Dermis blood vessel endothelial cell (primary cell): ENCODE data around the gene CNIH3. TPM values are rescaled to one million over a fixed set of nuclear protein-coding genes. Genes with fewer than 3 reads are reported as not detected.
"Not testable (repeated sequence)": the region's sequence is repeated elsewhere in the genome, so short reads cannot be mapped to it uniquely, and the experiment has no call there.

ENCODE experiments used
- DNase-seq: peaks from one replicate; pipeline ENCODE4 v3.0.0; 2010
- total RNA-seq: library from RNA; depleted of rRNA; stranded (reverse); fragments of >200 nt; gene quantifications from 2 replicates; pipeline ENCODE4 v1.2.3, GENCODE V29; 2014

The CNIH3 gene
- total RNA-seq, 1 donor from 2014 or later, result 1.4 TPM

DNA sequence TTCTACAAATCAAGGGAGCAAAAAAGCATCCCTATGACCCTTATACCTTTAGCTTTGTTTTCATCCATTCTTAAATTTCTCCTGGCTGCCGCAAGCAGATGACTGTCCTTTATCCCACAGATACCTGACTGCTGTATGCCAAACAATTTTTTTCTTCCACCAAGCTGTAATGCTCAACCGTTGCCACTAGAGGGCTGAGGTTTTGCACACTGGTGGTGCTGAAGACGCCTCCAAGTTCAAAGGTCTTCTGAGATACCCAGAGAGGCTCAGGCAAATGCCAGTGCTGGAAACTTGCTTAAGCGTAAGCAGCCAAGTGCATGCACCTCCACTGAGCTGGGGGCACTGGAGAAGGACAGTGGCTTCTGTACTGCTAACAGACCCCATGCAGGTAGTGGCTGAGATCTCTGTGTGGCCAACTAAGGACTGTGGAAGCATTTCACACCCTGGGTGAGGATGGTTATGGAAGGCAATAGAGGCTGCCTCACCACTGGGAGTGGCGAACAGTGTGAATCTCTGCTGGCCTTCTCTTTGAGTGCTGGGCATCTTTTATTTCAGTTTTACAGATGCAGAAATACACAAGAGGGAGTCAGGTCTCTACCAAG lies 28.5 kb downstream of the CNIH3 start:
- DNase-seq, result peak; percentile 76

DNA sequence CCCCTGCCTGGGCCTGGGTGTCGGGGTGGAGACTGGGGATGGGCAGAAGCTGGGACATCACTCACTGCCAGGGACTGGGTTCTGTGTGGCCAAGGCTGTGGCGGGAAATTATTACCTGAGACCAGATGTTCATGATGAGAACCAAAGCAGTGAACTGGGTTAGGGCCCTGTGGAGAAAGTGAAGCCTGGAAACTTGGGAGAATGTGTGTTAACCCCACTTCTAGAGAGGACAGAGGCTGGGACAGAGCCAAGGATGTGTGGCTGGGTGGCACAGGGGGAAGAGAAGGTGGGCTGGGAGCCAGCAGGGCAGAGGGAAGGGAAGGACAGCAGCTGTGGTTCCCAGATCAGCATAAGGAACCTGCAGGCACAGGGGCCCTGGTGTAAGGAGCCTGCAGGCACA lies 31.3 kb downstream of the CNIH3 start:
- DNase-seq, result no peak

DNA sequence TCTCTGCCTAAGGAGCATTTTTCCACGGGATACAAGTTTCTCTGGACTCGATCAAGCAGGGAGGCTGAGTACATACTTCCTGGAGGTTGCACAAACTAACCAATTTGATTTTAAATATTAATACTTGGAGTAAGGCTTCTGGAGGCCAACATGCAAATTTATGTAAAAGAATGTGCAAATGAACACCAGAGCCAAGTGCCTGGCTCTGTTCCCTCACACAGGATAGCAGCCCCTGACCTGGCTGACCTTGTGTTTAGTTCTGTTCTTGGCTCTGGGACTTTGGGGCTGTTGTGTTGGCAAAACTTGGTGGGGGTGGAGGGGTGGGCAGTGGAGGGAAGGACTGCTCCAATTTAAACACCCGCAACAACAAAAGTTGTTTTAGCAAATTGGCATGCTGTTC lies 34.2 kb downstream of the CNIH3 start:
- no peak for DNase-seq

DNA sequence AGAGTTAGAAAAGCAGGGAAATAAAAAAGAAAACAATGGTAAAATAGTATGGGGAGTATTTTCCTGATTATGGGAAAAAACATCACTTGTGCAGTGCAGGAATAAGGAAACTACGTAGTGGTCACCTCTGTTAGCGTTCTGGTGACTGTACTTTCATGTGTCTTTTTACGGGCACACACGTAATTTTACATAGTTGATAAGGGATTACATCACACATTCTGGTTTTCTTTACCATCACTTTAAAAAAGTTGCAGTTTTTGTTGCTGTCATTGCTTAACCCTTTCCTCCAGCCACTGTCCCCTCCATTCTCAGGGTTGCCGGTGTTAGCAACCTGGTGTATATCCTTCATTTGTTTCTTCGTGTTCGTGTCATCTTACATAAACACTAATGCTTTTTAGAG lies 35.1 kb downstream of the CNIH3 start:
- no peak for DNase-seq

DNA sequence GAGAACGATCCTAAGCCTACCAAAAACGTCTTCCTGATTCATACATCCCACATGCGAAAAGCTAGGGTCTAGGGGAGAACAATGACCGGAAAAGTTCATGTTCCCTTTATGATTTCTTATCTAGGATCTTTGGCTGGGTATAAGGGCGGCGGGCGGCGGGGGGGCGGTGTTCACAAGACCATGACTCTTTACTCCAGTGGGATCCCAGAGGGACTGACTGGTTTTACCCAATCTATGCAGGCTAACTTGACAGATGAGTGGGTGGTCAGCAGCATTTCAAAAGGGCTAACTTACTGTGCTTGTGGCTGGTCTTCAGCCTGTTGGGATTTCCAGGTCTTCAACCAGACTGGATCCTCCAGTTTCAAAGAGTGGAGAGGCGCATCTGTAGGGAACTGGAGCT lies 40.3 kb downstream of the CNIH3 start:
- DNase-seq, result peak; percentile 42

DNA sequence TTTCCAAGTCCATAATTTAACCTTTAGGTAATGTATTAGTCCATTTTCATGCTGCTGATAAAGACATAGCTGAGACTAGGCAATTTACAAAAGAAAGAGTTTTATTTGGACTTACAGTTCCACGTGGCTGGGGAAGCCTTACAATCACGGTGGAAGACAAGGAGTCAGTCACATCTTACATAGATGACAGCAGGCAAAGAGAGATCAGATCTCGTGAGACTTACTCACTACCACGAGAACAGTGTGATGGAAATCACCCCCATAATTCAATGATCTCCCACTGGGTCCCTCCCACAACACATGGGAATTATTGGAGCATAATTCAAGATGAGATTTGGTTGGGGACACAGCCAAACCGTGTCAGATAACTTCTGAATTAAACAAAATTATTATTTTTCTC lies 44.0 kb downstream of the CNIH3 start:
- no peak for DNase-seq

DNA sequence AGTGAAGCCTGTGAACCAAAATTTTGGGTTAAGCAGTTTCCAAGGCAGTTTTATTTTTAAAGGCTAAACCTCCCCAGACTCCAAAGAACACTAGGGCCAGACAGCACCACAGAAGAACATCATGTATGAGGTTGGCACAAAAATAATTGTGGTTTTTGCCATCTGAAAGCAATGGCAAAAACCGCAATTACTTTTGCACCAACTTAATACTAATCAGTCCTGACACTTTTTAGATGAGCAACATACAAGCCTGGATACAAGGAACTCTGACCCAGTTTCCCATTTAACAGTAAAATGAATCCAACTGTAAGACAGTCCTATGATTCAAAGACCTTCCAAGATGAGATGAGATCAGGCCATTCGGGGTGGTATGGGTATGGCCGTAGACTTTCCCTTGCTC lies 46.8 kb downstream of the CNIH3 start:
- DNase-seq, result no peak

DNA sequence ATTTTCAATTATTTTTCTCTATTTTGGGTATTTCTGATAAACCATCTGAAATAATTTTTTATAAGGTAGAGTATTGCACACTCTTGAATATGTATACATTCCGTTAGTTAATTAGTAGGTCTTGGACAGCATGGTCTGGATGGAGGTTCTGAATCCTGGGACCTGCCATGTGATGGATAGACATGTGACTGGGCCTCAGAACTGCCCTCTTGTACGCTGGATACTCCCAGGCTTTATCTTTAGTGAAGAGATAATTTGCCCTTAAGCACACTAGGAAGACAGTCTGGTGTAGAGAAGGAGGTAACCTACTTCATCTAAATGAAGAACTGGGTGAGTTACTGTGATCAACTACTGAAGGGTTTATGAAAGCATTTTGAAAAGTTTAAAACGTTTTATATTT lies 48.9 kb downstream of the CNIH3 start:
- DNase-seq, result no peak

DNA sequence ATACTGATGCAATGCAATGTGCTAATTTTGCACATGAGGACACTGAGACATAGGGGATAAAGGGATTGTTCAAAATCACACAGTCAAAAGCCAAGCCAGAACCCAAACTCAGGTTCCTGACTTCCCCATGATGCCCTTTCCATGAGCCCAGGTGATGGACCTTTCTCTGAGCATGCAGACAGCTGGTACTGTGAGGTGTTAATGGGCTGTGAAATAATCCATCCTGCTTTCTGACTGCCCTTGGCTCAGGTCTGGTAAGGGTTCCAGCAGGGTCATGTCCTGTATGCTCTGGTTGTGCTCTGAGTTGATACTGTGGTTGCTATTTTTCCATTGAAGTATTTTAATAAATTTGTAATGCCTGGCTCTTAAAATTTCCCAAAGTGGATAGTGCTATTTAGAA lies 50.0 kb downstream of the CNIH3 start:
- no peak for DNase-seq

DNA sequence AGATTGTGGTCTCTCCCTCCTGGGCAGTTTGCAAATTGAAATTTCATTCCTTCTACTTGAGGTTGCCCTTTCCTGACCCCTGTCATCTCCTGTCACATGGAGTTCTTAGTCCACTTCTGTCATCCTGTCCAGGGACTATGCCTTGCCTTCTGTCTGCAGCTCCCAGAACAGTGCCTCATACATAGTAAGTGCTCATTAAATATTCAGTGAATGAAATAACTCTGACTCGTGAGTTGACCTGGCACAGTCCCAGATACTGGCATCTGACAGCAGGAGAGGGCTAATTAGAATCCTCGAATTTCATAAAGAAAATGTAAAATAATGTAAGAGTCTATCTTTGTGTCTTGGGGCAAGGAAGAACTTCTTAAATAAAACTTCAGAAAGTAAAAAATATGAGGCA lies 50.8 kb downstream of the CNIH3 start:
- DNase-seq, result no peak

DNA sequence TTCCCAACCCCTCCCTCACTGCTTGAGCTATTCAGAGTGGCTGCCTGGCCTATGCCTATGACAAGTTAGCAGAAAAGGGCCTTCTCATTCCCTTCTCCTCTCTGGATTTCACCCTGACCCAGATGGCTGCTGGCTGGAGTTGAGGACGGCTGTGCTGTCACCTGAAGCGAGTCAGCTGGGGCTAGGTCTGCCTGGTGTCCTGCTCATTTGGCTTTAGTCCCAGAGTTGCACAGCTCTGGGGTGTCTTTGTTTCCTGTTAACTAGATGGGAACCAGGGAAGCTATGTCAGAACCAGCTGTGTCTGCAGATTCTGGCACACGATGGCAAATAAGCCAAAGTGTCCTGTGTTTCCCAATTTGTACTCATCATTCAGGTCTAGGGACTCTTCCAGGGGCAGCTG lies 52.9 kb downstream of the CNIH3 start:
- DNase-seq, result no peak

DNA sequence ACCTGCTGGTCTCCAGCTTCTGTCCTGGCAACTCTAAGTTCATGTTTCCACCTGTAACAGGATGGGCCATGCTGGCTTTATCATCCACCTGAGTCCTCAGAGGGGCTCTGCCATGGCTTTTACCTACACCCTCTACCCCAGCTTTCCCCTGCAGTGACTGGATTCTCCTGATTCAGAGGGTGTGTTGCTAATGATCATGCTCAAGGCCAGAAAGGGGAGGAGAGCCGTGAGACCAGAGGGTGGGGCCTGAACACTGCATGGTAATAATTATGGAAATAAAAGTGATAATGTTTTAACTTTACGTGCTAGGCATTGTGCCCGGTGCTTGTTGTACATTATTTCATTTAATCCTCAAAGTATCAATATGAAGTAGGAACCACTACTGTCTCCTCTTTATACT lies 53.3 kb downstream of the CNIH3 start:
- no peak for DNase-seq

DNA sequence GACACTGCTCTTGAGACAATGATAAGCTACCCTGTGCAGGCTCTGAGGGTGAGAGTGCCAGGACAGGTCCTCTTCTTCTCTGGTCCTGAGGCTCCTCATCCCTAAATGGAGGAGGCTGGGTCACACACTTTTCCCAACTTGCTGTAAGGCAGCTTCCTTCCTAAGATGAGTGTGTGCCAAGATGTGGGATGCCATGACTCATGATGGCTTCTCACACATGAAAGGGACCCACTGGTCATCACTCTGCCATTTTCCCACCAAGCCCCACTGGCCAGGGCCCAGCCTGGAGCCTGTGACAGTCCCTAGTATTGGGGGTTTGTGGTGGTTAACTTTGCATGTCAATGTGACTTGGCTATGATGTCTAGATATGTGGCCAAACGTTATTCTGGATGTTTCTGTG lies 54.4 kb downstream of the CNIH3 start:
- DNase-seq, result no peak

DNA sequence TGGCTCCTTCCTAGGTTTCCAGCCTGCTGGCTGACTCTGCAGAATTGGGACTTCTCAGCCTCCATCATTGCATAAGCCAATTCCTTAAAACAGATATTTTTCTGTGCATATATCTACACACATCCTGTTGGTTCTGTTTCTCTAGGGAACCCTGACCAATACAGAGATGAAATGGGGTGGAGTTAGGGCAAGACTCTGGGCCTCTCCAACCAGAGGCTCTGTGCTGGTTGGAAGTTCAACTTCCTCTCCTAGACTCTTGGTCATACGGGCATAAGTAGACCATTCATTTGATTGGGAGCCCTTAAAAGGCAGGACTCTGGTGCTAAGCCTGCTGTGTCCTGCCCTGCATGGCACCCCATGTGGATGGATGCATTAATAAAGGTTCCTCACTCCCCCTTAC lies 55.0 kb downstream of the CNIH3 start:
- no peak for DNase-seq

DNA sequence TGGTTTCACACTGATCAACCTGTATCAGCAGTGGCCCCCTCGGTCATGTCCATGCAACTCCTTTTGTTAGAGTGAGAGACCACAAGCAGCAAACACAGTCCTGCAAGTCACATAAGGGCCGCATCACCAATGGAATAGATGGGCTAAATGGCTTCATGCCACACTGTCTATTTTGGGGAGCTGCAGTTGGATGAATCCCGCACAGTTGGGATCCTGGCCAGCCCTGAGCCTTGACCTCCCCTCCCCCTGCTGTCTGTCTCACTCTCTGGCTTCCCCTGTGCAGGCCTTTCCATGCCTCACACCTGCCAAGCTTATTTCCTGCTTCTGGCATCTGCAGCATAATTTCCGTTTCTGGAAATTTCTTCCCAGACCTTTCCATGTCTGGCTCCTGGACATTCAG lies 57.0 kb downstream of the CNIH3 start:
- peak; percentile 36 for DNase-seq

DNA sequence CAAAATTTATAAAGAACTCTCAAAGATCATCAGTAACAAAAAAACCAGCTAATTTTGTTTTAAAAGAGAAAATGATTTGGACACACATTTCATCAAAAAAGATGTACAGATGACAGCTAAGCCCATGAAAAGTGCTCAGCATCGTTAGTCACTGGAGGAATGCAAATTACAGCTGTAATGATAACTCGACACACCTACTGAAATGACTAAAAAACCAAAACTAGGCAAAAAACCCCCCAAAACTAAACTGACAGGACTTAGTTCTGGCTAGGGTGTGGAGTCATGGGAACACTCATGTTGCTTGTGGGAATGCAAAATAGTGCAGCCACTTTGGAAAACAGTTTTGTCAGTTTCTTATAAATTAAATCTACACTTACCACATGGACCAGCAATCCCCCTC lies 59.5 kb downstream of the CNIH3 start:
- DNase-seq, result no peak

DNA sequence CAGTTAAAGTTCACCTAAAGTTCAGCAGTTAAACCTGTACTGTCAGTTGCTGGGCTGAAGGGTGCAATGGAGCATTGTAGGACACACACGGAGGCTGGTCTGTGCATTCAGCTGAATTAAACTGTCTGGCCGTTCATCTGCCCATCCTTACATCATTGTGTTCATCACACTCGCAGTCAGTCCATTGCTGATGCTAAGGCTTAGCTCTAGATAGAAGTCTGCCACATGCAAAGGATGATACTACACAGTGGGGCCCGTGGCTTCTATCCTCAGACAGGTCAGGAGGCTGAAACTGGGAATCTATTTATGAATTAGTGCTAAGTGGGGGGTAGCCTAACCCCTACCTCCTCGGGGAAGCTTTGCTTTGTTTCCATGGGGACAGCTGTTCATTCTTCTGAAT lies 60.4 kb downstream of the CNIH3 start:
- no peak for DNase-seq

DNA sequence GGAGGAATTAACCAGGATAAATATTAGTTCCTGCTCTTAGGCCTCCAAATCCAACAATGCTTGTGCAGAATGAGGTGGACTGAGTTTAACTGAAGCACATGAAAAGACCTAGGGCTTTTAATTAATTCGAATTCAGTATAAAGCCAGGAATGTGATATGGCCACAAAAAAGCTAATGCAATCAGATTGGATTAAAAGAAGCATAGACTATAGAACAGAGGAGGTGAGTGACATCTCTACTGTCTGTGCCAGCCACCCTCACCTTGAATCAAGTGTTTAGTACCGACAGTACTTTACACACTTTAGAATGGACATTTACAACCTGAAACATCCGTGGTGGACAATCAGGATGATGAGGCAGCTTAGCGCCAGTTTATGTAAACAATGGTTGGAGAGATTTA lies 62.1 kb downstream of the CNIH3 start:
- no peak for DNase-seq

DNA sequence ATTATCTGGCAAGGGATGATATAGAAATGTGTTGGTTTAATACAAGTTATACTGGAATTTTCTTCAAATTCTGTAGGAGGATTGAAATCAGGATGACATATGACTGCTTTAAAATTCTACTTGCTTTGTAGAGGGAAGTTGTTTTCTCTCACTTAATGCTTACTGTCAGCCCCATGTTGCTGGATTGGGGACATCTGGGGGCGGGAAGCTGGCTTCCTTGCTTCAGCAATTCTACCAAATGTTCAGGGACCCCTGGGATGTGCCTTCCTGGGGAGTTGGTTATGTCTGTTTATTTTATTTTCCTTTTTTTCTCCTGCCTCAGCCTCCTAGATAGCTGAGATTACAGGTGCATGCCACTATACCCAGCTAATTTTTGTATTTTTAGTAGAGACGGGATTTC lies 63.5 kb downstream of the CNIH3 start:
- DNase-seq, result no peak

DNA sequence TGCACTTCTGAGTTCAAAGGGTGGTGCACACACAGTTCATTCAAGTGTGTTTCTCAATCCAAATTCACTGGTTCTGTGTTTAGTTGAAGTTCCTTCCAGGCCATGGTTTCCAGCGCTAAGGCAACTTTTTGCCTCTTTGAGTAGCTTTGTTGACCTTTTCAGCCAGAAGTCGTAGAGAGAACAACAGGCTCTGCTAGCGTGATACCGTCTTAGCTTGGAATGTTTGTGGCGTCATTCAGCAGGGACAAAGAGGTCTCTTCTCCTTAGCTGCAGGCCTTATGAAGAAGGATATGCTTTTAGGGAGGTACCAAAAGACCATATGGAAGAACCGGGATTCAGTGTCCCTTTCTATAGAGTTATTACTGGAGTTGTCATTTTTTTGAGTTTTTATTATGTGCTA lies 65.7 kb downstream of the CNIH3 start:
- DNase-seq, result no peak

DNA sequence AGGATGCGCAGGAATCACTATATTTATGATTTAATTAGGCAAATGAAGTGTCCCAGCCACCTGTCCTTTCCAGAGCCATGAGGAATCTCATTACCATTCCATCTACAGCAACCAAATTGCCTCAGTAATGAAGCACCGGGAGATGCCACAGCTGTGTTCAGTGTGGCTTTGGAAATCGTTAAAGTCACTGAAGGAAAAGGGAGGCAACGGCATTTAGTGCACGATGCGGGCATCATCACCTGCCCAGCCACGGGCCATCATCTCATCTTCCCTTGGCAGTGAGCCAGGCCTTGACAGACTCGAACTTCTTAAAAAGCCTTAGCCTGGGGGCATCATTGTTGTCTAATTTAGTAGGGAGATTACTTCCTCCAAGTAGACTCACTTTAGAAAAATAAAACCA lies 67.8 kb downstream of the CNIH3 start:
- no peak for DNase-seq

DNA sequence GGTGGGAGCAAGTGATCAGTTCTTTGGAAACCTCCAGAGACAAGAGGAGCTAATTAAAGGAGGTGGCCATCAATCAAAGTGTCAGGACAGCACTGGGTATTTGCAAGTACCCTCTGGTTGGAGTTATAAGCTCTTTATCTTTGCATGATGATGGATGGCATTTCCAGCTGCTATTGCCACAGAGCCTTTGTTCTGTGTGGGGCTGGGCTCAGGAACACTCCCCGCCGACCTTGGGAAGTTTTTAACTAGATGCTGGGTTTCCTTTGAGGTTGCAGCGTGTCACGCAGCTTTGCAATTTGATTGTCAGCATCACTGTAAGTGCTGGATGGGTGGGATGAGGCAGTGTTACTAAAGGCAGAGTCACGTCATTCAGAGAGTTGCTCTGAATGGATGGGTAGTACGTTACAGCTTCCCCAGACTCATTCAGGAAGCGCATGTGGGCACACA lies 68.9 kb downstream of the CNIH3 start:
- DNase-seq, result no peak

DNA sequence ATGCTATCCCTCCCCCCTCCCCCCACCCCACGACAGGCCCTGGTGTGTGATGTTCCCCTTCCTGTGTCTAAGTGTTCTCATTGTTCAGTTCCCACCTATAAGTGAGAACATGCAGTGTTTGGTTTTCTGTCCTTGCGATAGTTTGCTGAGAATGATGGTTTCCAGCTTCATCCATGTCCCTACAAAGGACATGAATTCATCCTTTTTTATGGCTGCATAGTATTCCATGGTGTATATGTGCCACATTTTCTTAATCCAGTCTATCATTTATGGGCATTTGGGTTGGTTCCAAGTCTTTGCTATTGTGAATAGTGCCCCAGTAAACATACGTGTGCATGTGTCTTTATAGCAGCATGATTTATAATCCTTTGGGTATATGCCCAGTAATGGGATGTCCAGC lies 70.0 kb downstream of the CNIH3 start:
- not testable (repeated sequence) for DNase-seq

DNA sequence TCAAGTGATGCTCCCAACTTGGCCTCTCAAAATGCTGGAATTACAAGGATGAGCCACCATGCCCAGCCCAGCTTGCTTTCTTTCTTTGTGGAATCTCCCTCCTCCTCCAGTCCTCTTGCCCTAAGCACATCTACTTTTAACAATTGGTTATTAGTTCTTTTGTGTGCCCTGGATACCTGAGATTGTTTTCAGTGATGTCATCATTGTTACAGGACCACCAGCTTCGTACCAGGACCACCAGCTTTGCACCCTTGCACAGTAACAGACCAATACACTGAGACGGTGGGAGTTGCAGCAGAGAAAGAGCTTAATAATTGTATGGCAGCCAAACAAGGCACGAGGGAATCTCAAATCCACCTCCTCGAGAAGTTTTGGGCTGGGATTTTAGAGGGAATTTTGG lies 71.3 kb downstream of the CNIH3 start:
- no peak for DNase-seq

DNA sequence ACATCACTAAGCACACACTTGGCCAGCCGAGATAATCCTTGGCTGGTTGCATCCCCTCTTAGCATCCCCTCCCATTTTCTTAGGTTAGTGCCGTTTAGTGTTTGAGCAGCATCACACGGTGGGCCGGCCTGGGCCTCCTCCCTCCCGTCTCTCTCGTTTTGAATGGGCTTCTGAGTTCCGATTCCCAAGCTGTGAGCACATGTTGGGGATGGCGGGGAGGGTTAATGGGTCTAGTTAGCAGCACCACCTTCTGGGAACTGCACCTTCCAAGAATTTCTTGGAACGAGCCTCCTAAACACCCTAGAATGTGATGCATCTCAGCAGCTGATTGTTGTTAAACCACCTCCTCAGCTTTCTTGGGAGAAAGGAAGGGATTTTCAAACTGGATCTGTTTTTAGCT lies 73.3 kb downstream of the CNIH3 start:
- no peak for DNase-seq

DNA sequence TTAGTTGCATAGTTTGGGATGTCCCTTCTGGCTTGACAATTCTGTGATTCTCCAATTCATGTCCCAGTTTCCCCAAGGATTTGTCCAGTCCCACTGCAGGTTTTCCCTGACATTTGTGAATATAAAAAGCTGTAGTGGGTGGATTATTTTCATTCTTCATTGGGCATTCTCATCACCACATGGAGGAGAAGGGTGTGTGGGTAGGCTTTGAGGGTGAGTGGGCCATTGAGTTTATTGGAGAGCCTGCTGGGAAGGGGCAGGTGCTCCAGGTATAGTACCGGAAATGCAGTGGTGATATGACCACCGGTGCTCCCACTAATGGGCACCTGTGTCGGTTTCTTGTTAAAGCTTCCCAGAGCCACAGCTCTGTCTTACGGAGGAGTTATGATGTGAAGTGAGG lies 74.5 kb downstream of the CNIH3 start:
- no peak for DNase-seq
